Stimulated activated naive CD4-positive, alpha-beta T cell treated with Interleukin-2 at 50 U/mL for 16 hours (primary cell): Measurements from ENCODE around the gene NKAIN2.
"Not testable (repeated sequence)": the region's sequence is repeated elsewhere in the genome, so short reads cannot be mapped to it uniquely, and the experiment has no call there.

ENCODE experiments used
- DNase-seq: peaks from one replicate; lab custom pipeline; 2025; lab: John Stamatoyannopoulos, UW

NKAIN2 gene

DNA sequence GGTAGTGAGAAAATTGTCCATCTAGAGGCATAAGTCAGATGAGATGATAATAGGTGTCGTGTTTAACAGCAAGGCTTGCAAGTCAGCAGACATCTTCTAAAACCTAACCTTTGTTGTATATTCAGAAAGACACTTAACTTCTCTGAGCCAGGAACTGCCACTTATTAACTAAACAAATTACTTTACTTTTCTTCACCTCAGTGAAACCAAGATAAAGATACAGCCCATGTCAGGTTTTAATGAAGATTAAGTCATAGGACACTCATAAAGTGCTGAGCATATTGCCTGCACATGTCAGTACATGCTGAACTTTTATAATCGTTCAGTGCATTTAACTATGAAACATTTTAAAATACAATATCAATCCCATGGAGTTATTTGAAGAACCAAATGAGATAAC, 286.8 kb downstream of the NKAIN2 start:
- DNase-seq = no peak

DNA sequence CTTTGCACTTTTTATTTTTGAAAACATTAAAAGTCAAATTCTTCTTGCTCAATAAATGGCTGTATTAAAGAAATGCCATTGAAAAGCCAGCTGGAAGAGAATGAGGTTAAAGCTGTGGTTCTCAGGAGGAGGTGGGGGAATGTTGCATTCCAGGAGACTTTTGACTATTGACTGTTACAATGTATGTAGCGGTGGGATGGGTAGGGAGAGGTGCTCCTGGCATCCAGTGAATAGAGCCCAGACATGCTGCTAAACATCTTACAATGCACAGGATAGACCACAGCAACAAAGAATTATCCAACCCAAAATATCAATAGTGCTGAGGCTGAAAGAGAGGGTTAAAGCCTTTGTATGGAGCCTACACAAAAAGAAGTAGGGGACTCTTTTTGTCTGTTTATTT, 295.9 kb downstream of the NKAIN2 start:
- no peak for DNase-seq

DNA sequence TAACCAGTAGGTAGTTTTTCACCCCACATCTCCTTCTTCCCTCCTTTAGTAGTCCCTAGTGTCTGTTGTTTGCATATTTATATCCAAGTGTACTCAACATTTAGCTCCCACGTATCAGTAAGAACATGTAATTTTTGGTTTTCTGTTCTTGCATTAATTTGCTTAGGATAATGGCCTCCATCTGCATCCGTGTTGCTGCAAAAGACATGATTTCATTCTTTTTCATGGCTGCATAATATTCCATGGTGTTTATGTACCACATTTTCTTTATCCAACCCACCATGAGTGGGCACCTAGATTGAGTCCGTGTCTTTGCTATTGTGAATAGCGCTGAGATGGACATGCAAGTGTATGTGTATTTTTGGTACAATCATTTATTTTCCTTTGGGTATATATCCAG, 306.8 kb downstream of the NKAIN2 start:
- DNase-seq = no peak

GRCh38 chr6:124119596-124119995, 315.9 kb downstream of the NKAIN2 start:
- DNase-seq = no peak

GRCh38 chr6:124123617-124124209, 320.0 kb downstream of the NKAIN2 start:
- DNase-seq = no peak

DNA sequence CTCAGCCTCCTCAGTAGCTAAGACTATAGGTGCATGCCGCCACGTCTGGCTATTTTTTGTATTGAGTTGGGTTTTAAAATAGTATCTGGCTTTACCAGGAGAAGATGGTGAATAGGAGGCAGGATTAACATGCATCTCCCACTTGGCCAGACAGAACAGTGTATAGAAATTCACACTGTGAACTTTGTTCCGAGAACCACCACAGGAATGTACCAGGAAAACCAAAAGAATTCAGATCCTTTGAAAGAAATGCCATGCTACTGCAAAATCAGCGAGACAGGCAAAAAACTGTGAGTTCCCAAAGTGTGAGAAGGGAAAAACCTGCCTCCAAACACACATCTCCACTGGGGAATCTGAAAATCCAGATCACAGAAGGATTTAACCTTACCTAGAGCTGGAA, 327.6 kb downstream of the NKAIN2 start:
- no peak for DNase-seq

DNA sequence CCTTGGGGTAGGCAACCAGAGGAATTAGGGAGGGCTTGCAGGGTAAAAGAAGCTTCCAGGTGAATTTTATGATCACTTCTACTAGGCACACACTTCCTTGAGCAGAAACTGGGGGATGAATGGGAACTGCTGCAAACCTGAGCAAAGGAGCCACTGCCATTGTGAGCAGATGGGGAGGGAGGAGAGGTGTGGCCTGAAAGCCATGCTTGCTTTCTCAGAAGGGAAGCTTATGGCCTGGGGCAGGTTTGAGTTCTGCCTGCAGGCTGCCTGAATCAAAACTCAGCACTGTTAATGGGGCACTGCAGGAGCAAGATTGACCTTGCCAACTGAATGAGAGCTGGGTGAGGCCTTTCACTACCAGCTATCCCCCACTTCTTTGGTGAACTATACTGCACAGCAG, 328.1 kb downstream of the NKAIN2 start:
- no peak for DNase-seq

- DNase-seq = no peak
Observed at GRCh38 chr6:124132256-124132655, 328.6 kb downstream of the NKAIN2 start.

DNA sequence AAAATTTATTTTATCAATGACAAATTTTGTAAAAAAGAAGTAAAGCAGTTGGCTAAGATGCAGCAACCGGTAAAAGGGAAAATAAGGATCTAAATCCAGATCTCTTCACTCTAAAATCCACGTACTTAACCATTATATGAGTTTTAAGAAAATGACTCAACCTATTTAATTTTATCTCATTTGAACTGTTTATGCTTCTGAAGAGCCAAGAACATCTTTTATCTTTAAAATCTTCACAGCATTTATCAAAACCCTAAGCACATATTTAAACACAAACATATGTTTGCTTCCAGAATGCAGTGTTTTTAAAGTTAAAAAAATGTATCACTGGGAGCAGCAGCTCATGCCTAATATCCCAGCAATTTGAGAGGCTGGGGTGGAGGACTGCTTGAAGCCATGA, 339.2 kb downstream of the NKAIN2 start:
- no peak for DNase-seq

GRCh38 chr6:124143435-124143834, 339.8 kb downstream of the NKAIN2 start:
- DNase-seq = no peak

- DNase-seq = no peak
Observed at GRCh38 chr6:124147621-124148020, 344.0 kb downstream of the NKAIN2 start.

DNA sequence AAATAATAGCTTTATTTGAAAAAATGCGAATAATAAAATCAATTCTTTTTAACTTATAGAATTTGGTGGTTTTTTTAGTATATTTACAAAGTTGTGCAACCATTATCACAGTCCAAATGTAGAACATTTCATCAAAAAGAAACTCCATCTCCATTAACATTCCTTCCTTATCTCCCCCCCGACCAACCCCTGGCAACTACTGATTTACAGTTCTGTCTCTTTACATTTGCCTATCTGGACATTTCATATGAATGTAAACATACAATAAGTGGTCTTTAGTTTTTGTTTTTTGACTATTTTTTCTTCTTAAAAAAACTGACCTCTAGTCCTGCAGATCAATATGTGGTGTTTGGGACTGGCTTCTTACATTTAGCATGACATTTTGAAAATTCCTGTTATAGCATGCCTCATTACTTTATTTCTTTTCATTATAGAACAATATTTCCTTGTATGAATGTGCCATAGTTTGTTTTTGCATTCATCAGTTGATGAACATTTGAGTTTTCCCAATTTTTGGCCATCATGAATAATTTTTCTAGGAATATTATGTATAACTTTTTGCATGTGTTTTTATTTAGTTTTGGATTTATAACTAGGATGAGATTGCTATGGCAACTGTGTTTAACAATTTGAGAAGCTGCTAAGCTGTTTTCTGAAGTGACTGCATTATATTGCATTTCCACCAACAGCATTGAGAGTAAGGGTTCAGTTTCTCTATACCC, 344.7 kb downstream of the NKAIN2 start:
- no peak for DNase-seq

DNA sequence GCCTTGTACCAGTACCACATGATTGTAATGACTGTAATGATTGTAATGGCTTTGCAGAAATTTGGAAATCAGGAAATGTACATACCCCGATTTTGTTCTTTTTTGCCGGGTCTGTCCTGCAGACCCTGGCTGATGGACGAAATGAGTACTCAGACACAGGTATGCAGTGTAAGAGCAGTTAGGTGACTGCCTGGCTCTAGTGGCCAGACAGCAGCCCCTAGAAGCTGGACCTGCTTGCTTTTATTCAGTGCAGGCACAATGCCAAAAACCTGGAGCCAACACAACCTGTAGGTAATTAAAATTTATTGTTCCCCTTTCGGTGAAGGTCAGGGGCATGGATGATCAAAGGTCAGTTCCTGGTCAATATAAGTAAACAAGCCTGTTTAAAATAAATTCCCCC, 346.0 kb downstream of the NKAIN2 start:
- DNase-seq = no peak

DNA sequence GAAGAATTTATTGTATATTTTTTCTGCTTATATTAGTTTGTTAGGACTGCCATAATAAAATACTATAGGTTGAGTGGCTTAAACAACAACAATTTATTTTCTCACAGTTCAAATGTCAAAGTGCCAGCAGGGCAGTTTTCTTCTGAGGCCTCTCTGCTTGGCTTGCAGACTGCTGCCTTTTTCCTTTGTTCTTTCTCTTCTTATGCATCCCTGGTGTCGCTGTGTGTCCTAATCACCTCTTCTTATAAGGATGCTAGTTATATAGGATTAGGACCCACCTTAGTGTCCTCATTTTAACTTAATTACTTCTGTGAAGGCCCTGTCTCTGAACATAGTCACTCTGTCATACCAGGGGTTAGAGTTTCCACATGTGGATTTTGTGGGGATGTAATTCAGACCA, 354.4 kb downstream of the NKAIN2 start:
- no peak for DNase-seq

DNA sequence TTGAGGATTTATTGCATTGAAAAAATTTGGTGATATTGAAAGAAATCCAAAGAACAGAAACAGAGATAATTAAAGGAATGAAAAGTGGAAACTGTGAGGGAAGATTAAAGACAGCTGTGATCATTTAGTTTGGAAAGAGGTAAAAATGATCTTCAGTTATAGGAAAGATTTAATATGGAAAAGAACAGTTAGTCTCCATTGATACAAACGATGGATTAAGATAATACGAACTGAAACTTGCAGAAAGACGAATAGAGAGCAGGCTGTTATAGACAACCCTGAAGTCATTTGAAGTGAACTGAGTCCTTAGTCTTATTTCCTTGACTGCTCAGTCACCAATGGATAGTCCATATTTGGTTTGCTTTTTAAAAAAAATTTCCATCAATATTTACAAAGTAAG, 360.0 kb downstream of the NKAIN2 start:
- DNase-seq = no peak

DNA sequence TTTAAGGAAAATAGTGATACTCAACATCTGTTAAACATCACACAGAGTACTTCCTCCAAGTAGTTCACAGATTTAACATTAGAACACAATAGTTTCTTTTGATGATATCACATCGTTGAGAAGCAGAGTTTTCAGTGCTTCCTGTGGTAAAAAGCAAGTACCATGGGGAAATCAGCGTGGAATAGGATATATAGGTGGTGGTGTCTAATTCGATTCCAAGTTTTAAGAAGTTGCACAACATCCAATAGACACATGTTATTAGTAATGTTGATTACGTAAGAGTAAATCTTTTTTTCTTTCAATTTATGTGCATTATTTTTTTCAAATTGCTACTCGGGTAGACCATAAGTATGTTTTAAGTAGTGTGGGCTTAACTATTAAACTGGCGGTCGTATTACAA, 360.7 kb downstream of the NKAIN2 start:
- DNase-seq = no peak

- not testable (repeated sequence) for DNase-seq
Observed at GRCh38 chr6:124167249-124167648, 363.6 kb downstream of the NKAIN2 start.

DNA sequence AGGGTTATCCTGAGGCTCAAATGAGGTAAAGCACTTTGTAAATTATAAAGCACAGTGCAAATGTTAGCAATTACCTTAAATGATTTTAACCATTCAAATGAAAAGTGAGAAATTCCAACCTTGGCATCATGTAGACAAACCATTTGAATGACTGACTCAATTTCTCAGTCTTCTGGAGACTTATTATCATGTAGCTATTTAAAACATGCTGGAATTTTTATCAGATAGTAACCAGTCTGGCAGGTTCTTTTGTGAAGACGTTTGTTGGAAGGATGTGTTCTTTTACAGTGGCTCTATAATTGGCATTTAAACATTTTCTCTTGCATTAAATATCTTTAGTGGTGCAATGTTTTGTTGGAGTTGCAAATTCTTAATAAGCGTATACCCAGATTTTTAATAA, 386.6 kb downstream of the NKAIN2 start:
- DNase-seq = no peak

DNA sequence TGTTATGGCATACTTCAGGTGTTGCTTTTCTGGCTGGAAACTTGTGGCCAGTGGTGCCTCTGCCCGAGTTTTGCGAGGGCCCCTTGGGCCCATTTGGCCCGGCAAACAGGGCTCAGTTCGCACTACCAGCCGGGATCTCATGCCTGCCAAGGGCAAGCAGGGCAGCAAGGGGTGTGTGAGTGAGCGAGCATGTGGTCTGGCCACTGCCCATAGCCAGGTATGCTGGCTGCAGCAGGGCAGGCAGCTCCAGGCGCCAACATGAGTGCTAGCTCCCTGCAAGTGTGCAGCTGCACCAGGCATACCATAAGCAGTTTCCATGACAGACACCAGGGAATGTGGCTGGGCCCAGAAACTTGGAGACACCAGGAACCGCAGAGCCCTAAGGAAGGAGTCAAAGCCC, 389.5 kb downstream of the NKAIN2 start:
- DNase-seq = no peak

DNA sequence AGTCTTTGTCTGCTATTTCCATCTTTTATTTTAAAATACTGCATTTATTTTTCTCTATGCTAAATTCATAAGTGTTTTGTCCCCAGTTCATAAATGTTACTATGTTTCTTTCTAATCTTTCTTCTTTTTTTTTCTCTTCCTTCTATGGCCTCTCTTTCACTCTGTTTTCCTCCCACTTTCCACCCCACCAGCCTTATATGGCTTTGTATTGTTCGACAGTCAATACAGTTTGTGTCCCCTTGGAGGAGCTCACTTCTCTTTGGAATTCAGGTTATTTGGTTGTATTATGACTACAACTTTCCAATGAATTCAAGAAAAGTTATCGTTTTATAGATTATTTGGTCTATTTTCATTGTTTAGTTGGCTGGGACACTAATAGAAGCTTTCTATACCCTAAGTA, 393.5 kb downstream of the NKAIN2 start:
- no peak for DNase-seq

GRCh38 chr6:124199286-124199685, 395.6 kb downstream of the NKAIN2 start:
- no peak for DNase-seq

GRCh38 chr6:124200661-124201060, 397.0 kb downstream of the NKAIN2 start:
- no peak for DNase-seq

DNA sequence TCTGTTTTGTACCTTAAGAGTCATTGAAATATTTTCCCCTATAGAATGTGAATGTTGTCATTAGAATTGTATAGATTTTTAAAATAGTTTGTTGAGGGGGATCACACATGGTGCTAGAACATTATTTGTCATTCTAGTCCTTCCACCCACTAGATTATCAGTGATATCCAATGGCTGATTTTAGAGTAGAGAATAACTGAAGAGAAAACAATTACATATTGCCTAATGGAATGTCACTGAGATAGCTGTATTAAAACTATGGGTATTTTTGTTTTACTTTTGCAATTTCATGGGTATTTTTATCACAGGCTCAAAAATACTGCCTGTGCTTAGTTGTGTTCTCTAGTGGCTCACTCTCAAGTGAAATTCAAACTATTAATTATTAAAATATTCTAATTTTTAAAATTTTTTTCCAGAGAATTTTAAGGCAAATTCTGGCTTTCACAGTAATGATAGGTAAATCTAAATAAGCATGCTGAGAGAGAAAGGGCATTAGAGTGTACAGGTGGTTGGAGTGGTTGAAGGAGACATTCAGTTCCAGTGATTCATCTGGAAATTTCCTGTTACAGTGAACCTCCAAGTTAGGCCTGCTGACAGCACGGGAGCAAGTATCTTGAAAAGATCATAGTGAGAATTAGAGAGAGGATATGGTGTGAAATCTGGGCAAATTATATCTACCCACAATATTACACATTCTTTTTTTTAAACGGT, 399.6 kb downstream of the NKAIN2 start:
- DNase-seq = no peak

- DNase-seq = no peak
Observed at GRCh38 chr6:124203812-124204167, 400.1 kb downstream of the NKAIN2 start.
